ENCODE results near the gene PTH2.

- no peak for TF ChIP-seq EZH2 (IDR thresholded peaks at IDR 0.05; ENCODE audit: borderline replicate concordance)
- TF ChIP-seq, protein P1, sequence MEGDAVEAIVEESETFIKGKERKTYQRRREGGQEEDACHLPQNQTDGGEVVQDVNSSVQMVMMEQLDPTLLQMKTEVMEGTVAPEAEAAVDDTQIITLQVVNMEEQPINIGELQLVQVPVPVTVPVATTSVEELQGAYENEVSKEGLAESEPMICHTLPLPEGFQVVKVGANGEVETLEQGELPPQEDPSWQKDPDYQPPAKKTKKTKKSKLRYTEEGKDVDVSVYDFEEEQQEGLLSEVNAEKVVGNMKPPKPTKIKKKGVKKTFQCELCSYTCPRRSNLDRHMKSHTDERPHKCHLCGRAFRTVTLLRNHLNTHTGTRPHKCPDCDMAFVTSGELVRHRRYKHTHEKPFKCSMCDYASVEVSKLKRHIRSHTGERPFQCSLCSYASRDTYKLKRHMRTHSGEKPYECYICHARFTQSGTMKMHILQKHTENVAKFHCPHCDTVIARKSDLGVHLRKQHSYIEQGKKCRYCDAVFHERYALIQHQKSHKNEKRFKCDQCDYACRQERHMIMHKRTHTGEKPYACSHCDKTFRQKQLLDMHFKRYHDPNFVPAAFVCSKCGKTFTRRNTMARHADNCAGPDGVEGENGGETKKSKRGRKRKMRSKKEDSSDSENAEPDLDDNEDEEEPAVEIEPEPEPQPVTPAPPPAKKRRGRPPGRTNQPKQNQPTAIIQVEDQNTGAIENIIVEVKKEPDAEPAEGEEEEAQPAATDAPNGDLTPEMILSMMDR (IDR thresholded peaks at IDR 0.05; ENCODE audit: poor library complexity) = no peak
- no peak for TF ChIP-seq EZH2phosphoT487 (IDR thresholded peaks at IDR 0.05; ENCODE audit: low read depth, severe bottlenecking, unreplicated experiment)
These were observed 22.8 kb upstream of the PTH2 start for GRCh38 chr19:49445997-49446396.
